Activated T-helper 9 cell treated with anti-CD3 and anti-CD28 coated beads, Interleukin-2, amount 50 U/mL, for 16 hours (primary cell): ENCODE results near the gene MAN1C1.
"Not testable (repeated sequence)": the region's sequence is repeated elsewhere in the genome, so short reads cannot be mapped to it uniquely, and the experiment has no call there.

Experiments used
- DNase-seq: peaks from one replicate; pipeline ENCODE4 v3.0.0-alpha.2; 2020; ENCODE audit warnings: low read depth

MAN1C1 gene

GRCh38 chr1:25716320-25716719 is 99.7 kb downstream of the MAN1C1 start:
- no peak for DNase-seq

DNA sequence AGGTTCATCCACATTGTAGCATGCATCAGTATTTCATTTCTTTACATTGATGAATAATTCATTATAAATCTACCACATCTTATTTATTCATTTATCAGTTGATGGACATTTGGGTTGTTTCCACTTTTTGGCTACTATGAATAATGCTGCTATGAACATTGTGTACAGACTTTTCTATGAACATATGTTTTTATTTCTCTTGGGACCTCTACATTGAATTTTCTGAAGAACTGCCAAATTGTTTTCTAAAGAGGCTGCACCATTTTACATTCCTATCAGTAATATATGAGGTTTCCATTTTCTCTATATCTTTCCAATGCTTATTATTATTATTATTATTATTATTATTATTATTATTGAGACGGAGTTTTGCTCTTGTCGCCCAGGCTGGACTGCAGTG is 102.1 kb downstream of the MAN1C1 start:
- no peak for DNase-seq

DNA sequence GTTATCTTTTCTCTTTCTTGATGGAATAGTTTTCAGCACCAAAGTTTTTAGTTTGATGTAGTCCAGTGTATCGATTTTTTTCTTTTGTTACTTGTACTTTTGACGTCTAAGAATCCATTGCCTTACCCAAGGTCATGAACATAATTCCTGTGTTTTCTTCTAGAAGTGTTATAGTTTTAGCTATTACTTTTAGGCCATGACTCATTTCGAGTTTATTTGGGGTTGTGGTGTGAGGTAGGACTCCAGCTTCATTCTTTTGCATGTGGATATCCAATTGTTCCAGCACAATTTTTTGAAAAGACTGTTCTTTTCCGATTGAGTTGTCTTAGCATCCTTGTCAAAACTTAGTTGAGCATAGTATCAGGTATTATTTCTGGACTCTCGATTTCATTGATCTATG is 104.0 kb downstream of the MAN1C1 start:
- no peak for DNase-seq

GRCh38 chr1:25723250-25723880 is 106.8 kb downstream of the MAN1C1 start:
- DNase-seq = no peak

DNA sequence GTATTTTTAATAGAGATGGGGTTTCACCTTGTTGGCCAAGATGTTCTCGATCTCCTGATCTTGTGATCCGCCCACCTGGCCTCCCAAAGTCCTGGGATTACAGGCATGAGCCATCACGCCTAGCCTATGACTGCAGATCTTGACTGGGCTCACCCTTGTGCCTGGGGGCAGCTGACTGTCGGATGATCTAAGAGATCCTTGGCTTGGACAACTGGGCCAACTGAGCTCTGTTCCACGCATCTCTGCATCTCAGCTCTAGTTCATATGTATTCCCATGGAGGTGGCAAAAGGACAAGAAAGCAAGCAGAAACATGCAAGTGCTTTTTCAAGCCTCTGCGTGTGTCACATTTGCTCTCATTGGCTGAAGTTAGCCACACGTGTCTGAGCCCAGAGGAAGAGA is 107.6 kb downstream of the MAN1C1 start:
- no peak for DNase-seq

- no peak for DNase-seq
Measured at GRCh38 chr1:25724966-25725365, 108.4 kb downstream of the MAN1C1 start.

GRCh38 chr1:25725482-25725881 is 108.9 kb downstream of the MAN1C1 start:
- no peak for DNase-seq

GRCh38 chr1:25727088-25727487 is 110.5 kb downstream of the MAN1C1 start:
- DNase-seq = no peak

GRCh38 chr1:25727635-25728286 is 111.2 kb downstream of the MAN1C1 start:
- no peak for DNase-seq

- no peak for DNase-seq
Measured at GRCh38 chr1:25728301-25728935, 111.8 kb downstream of the MAN1C1 start.

GRCh38 chr1:25729045-25729444 is 112.5 kb downstream of the MAN1C1 start:
- DNase-seq = no peak

- no peak for DNase-seq
Measured at GRCh38 chr1:25729790-25730644, 113.4 kb downstream of the MAN1C1 start.

- DNase-seq = no peak
Measured at GRCh38 chr1:25731148-25731547, 114.6 kb downstream of the MAN1C1 start.

GRCh38 chr1:25731626-25732370 is 115.2 kb downstream of the MAN1C1 start:
- no peak for DNase-seq

- no peak for DNase-seq
Measured at GRCh38 chr1:25732821-25733220, 116.2 kb downstream of the MAN1C1 start.

DNA sequence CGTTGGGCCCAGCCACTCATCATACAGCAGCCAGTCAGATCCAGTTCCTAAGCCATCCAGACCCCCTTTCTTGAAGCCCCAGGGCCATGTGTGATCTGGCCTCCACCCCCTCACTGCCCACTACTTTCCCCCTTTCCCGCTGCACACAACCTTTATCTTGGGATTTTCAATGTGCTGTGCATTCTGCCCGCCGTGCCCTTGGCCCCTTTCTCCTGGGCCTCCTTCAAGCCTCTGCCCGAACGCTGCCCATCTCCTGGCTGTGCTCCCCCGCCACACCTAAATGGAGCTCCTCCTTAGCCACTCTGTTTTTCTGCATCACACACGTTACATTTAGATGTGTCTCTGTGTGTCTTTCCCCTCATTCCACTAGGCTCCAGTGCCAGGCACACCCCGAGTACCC is 116.7 kb downstream of the MAN1C1 start:
- DNase-seq = no peak

DNA sequence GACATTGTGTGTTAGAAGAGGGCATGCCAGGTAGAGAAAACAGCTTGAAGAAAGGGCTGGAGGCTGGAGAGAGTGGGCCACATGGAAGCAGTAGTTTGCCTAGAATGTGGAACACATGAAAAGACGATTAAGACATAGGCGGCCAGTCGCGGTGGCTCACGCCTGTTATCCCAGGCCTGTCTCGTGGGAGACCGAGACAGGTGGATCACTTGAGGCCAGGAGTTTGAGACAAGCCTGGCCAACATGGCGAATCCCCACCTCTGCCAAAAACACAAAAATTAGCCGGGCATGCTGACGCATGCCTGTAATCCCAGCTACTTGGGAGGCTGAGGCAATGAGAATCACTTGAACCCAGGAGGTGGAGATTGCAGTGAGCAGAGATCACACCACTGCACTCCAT is 118.4 kb downstream of the MAN1C1 start:
- DNase-seq = not testable (repeated sequence)

- DNase-seq = no peak
Measured at GRCh38 chr1:25735956-25736529, 119.5 kb downstream of the MAN1C1 start.

- no peak for DNase-seq
Measured at GRCh38 chr1:25737130-25737529, 120.5 kb downstream of the MAN1C1 start.

GRCh38 chr1:25738499-25738898 is 121.9 kb downstream of the MAN1C1 start:
- no peak for DNase-seq

DNA sequence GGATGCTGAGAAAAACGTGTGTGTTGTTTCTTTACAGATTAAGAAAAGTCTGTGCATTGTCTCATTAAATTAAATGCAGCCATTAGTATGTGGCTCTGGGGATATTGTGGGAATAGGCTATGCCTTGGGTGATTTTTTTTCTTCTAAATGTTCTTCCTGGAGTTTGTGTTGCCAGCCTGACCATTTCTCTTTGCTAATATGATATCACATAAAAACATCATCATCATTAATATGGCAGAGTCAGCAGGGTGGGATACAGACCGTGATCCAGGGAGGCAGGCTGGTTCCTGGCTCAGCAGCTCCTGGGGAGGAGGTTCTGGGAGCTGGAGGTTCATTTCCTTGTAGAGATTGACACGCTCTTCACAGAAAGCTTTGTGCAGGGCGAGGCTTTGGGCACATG is 122.8 kb downstream of the MAN1C1 start:
- no peak for DNase-seq

DNA sequence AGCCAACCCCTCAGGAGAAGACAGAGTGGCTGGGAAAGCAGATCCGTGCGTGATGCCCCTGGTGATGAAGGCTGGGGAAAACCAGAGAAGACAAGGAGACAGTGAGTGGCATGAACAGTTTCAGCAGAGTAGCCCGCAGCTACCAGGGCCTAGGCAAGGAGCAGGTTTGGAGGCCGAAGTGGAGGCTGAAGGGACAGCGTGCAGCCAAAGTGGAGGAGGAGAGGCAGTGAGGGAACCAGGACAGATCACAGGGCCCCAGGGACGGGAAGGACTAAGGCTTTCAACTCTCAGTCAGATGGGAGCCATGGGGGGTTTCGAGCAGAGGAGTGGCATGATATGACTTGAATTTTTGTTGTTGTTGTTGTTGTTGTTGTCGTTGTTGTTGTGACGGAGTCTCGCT is 123.5 kb downstream of the MAN1C1 start:
- no peak for DNase-seq
